SK-N-SH treated with all-trans-retinoic acid at 6 μM for 48 hours (cell line): Measurements from ENCODE around the gene TMED5.

Source experiments
- ARNTL ChIP-seq: fragments of 450-650 bp; formaldehyde crosslinking; IDR thresholded peaks from 2 replicates; pipeline ENCODE4 v1.5.0; 2020; ENCODE audit warnings: low read depth, mild to moderate bottlenecking, moderate library complexity, borderline replicate concordance
- CSDC2 ChIP-seq: fragments of 250-450 bp; sonication (Bioruptor Pico); IDR thresholded peaks from 2 replicates; pipeline ENCODE4 v1.5.0; 2020; ENCODE audit warnings: mild to moderate bottlenecking, moderate library complexity
- ESRRG ChIP-seq: fragments of 250-450 bp; sonication (Bioruptor Pico); IDR thresholded peaks from 2 replicates; pipeline ENCODE4 v1.6.1; 2021; ENCODE audit warnings: mild to moderate bottlenecking
- ISL1 ChIP-seq: fragments of 250-450 bp; sonication (Bioruptor Pico); IDR thresholded peaks from 2 replicates; pipeline ENCODE4 v2.1.2; 2022; ENCODE audit warnings: mild to moderate bottlenecking, moderate library complexity
- PATZ1 ChIP-seq: fragments of 250-450 bp; sonication (Bioruptor Pico); IDR thresholded peaks from 2 replicates; pipeline ENCODE4 v1.8.0; 2020; ENCODE audit warnings: mild to moderate bottlenecking, moderate library complexity, borderline replicate concordance
- RARB ChIP-seq: fragments of 250-450 bp; sonication (Bioruptor Pico); IDR thresholded peaks from 2 replicates; pipeline ENCODE4 v1.8.0; 2021; ENCODE audit warnings: mild to moderate bottlenecking, moderate library complexity
- TOX ChIP-seq: fragments of 250-450 bp; sonication (Bioruptor Pico); IDR thresholded peaks from 2 replicates; pipeline ENCODE4 v1.8.0; 2021; ENCODE audit warnings: mild to moderate bottlenecking, moderate library complexity, borderline replicate concordance
- ZFP3 ChIP-seq: fragments of 250-450 bp; sonication (Bioruptor Pico); IDR thresholded peaks from 2 replicates; pipeline ENCODE4 v1.5.0; 2020; ENCODE audit warnings: mild to moderate bottlenecking, moderate library complexity
- ZFP30 ChIP-seq: fragments of 450-650 bp; formaldehyde crosslinking; IDR thresholded peaks from 2 replicates; pipeline ENCODE4 v1.5.0; 2022; ENCODE audit warnings: mild to moderate bottlenecking, moderate library complexity
- ZNF565 ChIP-seq: fragments of 450-650 bp; formaldehyde crosslinking; conservative IDR thresholded peaks from 2 replicates; pipeline ENCODE4 v1.5.0; 2020; ENCODE audit warnings: low read depth, mild to moderate bottlenecking, moderate library complexity

DNA sequence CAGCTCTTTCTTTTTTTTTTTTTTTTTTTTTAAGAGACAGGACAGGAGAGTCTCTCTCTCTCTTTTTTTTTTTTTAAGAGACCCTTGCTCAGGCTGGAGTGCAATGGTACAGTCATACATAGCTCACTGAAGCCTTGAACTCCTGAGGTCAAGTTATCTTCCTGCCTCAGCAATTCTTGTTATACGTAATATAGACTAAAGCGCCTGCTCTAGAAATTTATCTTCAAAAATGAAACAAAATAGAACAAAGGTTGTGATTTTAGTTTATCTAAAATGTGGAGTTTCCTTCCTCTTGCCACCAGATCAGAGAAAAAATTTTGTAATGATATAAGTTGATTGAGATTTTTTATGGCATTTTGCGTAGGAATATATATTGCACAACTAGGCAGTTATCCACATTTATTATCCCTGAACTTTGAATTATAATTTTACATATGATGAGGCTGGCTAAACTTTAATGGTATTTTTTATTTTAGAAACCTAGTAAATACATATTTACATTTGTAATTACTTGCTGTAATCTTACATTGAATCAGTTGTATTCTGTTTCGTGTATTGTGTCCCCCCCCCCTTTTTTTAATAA is 56.9 kb downstream of the TMED5 start:
- TF ChIP-seq RARB (CRISPR knock-in tag) (no peak), ZNF565 (CRISPR knock-in tag) (no peak), ZFP30 (CRISPR knock-in tag) (no peak), PATZ1 (CRISPR knock-in tag) (no peak), CSDC2 (no peak), ISL1 (no peak), ESRRG (no peak), ARNTL (CRISPR knock-in tag) (no peak), ZFP3 (CRISPR knock-in tag) (no peak), TOX (CRISPR knock-in tag) (no peak)
